NCI-H1694 (cell line): ENCODE data around the gene MRC1.
"Not testable (repeated sequence)": the region's sequence is repeated elsewhere in the genome, so short reads cannot be mapped to it uniquely, and the experiment has no call there.

ENCODE experiments used
- DNase-seq: peaks from one replicate; lab custom pipeline; 2025; lab: John Stamatoyannopoulos, UW

MRC1 gene

GRCh38 chr10:17906002-17906401 lies 96.9 kb downstream of the MRC1 start:
- DNase-seq: no peak

DNA sequence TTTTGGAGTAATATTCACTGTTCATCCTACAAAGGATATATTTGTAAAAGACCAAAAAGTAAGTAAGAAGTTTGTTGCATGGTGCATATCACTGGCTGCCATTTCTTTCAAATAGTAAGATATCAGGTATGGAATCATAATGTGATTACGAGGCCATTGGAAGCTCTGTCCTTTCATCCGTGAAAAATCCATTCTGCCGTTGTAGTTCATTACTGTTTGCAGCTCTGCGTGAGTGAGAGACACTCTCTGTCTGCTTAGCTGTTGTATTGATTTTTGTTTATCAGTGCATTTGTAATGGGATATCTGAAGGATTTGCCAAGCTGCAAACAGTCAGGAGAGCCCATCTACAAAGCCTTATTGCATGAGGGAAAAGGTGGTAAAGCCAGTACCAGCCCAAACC lies 98.5 kb downstream of the MRC1 start:
- DNase-seq: no peak

DNA sequence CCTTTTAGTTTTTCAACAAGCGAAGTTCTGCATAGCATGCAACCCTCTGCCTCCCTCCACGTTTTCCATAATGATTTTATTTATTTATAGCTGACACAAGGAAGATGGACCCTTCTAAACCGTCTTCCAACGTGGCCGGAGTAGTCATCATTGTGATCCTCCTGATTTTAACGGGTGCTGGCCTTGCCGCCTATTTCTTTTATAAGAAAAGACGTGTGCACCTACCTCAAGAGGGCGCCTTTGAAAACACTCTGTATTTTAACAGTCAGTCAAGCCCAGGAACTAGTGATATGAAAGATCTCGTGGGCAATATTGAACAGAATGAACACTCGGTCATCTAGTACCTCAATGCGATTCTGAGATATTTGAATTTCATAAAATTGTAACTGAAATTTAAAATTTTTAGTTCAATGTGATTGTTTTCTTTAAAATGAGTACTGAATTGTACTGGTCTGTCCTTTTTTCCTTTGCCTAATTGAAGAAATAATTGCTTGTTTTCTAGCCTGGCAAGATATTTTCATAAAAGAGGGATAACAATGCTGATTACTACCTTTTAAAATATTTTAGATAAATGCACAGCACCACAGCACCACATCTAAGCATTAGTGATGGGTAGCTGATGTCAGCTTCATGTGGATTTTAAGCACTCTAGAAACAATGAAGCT lies 101.1 kb downstream of the MRC1 start:
- DNase-seq: peak; percentile 11

DNA sequence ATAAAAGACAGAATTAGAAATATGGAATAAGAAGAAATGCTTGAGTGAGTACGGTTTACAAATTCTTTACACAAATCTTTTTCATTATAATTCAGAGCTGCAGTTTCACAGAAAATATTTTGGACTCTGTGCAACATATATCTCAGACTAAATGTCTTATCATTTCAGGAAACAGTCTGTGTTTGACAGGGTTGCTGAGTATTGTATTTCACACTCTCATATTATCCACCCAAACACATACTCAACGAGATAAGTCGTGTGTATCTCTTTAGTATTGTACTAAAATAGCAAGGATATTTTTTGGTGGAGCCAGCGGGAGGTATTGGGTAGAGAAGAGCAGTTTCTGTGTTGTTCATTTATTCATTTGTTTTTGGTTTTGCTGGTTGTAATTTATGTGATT lies 103.6 kb downstream of the MRC1 start:
- no peak for DNase-seq

DNA sequence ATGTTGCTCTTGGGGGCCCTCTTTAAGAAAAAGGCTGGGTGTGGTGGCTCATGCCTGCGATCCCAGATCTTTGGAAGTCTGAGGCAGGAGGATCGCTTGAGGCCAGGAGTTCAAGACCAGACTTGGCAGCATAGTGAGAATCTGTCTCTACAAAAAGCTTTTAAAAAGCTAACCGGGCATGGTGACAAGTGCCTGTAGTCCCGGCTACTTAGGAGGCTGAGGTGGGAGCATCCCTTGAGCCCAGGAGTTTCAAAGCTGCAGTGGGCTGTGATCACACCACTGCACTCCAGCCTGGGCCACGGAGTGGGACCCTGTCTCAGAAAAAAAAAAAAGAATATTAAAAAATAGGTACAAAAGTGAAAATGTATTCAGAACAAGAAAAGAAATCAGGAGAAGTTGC lies 104.5 kb downstream of the MRC1 start:
- DNase-seq: no peak

DNA sequence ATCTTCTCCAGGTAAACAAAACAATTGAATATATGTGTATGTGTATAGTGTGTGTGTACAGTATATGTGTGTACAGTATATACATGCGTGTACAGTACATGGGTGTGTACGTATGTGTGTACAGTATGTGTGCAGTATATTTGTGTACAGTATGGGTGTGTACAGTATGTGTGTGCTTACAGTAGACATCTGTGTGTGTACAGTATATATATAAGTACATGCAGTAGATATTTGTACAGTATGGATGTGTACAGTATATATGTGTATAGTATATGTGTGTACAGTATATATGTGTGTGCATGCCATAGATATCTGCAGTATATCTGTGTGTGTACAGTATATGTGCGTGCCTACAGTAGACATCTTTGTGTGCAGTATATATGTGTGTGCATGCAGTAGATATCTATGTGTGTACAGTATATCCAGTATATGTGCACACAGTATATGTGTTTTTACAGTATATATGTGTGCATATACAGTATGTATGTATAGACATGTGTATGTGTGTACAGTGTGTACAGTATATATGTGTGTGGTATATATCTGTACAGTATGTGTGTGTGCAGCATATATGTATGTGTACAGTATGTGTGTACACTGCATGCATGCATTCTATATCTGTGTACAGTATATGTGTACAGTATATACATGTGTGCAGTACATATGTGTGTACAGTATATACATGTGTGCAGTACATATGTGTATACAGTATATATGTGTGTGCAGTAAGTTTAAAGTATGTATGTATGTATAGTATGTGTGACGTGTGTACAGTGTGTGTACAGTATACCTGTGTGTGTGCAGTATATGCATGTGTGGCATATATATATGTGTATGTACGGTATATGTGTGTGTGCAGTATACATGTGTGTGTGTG lies 105.3 kb downstream of the MRC1 start:
- no peak for DNase-seq

DNA sequence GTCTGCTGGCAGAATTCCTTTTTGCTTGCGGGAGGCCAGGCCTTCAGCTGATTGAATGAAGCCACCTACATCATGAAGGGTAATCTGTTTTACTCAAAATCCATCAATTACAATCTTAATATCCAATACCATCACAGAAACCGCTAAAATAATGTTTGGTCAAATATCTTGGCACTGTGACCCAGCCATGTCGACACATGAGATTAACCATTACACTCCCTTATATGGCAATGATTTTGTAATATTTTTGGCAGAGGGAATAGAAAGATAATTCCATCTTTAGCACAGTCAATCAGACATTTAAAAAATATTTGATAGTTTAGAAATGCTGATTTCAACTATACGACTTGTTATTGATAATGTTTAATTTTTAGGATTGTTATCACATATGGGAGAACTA lies 106.0 kb downstream of the MRC1 start:
- no peak for DNase-seq

DNA sequence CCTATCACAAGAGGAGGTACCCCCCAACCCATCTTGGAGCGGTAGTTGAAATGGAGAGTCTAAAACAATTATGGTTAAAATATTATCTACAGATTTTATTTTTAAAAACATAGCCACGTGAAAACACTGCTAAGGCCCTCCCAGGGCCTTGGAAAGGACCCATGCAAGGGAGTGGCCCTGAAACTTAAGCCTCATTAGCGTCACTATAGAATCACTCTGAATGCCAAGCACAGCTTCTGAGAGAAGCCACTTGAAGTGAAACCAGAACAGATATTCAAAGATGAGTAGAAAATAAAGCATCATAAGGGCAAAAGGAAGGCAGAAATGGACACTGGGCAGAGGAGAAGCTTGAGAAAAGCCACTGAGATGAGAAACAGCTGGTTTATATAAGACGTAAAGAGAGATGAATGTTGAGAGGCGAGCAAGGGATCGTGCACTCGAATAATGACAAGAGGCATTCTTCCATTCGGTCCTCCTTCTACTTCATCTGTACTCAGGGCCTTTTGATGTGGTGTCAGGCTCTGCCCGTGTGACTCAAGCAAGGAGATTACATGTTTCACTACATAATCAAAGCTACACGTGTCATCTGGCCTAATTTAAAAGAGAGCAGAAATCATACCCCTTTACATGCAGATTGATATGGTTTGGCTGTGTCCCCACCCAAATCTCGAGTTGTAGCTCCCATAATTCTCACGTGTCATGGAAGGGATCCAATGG lies 109.2 kb downstream of the MRC1 start:
- no peak for DNase-seq

DNA sequence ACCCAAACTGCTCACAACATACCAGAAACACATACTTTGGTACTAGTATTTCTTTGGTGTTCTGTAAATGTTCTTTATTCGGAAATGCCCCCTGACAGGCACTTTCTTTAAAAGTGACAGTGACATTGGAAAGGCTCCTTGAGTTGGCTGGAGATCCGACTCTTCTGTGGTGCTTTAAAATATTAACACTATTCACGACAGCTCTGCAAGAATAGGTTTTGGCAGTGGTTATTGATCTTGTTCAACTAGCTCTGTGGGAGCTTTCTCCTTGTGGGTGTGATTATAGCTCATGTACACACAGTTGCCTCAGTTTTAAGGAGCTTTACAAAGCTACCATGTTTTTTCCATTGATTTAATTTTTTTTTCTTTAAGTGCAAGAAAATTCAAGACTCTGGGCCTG lies 112.2 kb downstream of the MRC1 start:
- no peak for DNase-seq

GRCh38 chr10:17923728-17924127 lies 114.6 kb downstream of the MRC1 start:
- no peak for DNase-seq

DNA sequence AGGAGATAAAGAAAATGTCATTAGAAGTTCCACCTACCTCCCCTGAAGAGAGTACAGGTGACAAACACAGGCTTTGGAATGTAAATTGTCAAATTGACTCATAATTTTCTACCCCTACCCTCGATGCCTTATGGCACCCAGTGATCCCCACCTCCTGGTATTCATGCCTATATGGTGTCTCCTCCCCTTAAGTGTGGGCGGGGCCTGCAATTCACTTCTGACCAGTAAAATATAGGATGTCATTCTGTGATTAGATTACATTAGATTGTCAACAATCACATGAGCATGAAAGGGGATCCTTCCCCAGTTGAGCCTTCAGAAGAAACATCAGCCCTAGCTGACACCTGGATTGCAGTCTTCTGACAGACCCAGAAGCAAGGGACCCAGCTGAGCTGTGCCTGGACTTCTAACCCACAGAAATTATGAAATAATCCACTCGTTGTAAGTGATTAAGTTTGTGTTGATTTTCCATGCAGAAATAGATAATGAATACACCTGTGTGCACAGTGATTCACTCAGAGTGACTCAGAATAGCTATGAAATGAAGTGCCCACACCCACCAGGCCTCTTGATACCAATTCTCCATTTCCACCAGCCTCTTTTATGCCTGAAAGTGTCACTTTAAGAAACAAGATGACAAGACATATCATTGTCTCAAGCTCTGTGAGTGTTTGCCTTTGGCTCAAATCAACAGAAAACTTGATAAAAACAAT lies 134.0 kb downstream of the MRC1 start:
- no peak for DNase-seq

GRCh38 chr10:17950269-17950668 lies 141.1 kb downstream of the MRC1 start:
- DNase-seq: not testable (repeated sequence)

DNA sequence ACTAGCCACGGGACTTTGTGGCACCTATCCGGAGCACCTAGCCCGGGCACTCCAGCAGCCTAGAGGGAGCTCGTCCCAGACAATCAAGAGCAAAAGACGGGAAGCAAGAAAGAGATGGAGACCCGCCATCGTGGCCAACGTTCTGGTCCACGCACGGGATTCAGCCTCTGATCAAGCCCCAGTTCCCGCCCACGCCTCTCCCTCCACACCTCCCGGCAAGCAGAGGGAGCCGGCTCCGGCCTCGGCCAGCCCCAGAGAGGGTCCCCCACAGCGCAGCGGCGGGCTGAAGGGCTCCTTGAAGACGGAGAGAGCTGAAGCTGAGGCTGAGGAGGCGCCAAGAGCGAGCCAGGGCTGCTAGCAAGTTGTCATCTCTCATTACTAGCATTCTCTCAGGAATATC lies 141.6 kb downstream of the MRC1 start:
- DNase-seq: no peak

GRCh38 chr10:17951868-17952371 lies 142.8 kb downstream of the MRC1 start, which contains the start of gene SLC39A12:
Gene SLC39A12, plus strand, starts transcription at chr10:17951918. Its CDS starts 1,359 bp downstream, at chr10:17953277.
- no peak for DNase-seq

DNA sequence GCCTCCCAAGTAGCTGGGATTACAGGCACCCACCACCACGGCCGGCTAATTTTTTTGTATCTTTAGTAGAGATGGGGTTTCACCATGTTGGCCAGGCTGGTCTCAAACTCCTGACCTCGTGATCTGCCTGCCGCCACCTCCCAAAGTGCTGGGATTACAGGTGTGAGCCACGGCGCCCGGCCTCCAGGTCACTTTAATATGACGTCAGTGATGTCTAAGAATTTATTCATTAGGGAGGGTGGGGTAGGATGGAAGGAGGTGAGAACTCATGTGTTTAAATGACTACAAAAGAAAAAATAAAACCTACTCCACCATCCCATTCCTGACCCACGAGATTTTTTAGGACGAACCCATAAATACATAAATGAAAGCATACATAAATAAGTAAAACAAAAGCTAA lies 145.2 kb downstream of the MRC1 start:
- DNase-seq: not testable (repeated sequence)

GRCh38 chr10:17954861-17955260 lies 145.7 kb downstream of the MRC1 start:
- no peak for DNase-seq

DNA sequence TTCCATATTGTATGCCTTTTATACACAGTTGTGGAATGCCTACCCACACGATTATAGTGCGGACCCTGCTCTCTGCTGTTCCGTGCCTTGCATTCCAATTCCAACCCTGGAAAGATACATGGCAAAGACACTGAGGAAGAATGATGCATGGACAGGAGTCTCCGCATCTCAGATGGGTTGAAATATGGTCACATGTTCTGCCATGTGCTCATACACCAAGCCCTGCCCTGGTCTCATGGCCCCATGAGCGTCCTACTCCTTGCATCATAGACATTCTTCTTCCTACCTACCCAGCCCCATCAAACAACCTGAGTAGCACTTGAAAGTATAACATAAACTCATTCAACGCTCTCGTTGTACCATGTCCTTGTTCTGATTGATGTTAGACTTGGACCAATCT lies 148.9 kb downstream of the MRC1 start:
- no peak for DNase-seq

- no peak for DNase-seq
Observed at GRCh38 chr10:17959870-17960269, 150.7 kb downstream of the MRC1 start.
